ENCODE measurements around the gene SBF2. TPM values are rescaled to one million over a fixed set of nuclear protein-coding genes. Genes with fewer than 3 reads are reported as not detected.

Gene SBF2
- total and polyA plus RNA-seq, 2 of the 13 experiments (the other 11 are each of a cell fraction or from before 2014, with no cell fraction given) = 24.0 to 45.8 TPM

GRCh38 chr11:10326012-10326964 lies 32.3 kb upstream of the SBF2 start (continued):
- peak; percentile 64; the same call in 1 of the 2 replicates for TF ChIP-seq SNAPC4 (CRISPR knock-in tag; IDR thresholded peaks at IDR 0.05)
- no peak for TF ChIP-seq TAF15 (IDR thresholded peaks at IDR 0.05; ENCODE audit: low read depth, low read length, poor library complexity, severe bottlenecking)
- TF ChIP-seq ZNF3 (CRISPR knock-in tag; IDR thresholded peaks at IDR 0.05) = 0 out of 2 replicates have a peak, but pooled peaks have one; percentile 51
- TF ChIP-seq SNAI1 (CRISPR knock-in tag; IDR thresholded peaks at IDR 0.05; ENCODE audit: borderline replicate concordance) = no peak; the same call in 1 of the 2 replicates
- no peak for TF ChIP-seq TCF7L2 (IDR thresholded peaks at IDR 0.05; ENCODE audit: low read depth, low read length)
- 0 out of 2 replicates have a peak, but pooled peaks have one; percentile 48 for TF ChIP-seq NKX3-1 (CRISPR knock-in tag; IDR thresholded peaks at IDR 0.05)
- TF ChIP-seq ZMAT3 (CRISPR knock-in tag; conservative IDR thresholded peaks at IDR 0.05) = 0 out of 2 replicates have a peak, but pooled peaks have one; percentile 39
- peak; percentile 31; the same call in 1 of the 2 replicates for TF ChIP-seq CBFB (CRISPR knock-in tag; IDR thresholded peaks at IDR 0.05)
- TF ChIP-seq E2F5 (CRISPR knock-in tag; conservative IDR thresholded peaks at IDR 0.05) = no peak
- TF ChIP-seq FOXC1 (CRISPR knock-in tag; IDR thresholded peaks at IDR 0.05; ENCODE audit: borderline replicate concordance) = no peak
- peak; percentile 62; the same call in 1 of the 2 replicates for TF ChIP-seq KDM2A (CRISPR knock-in tag; IDR thresholded peaks at IDR 0.05; ENCODE audit: borderline replicate concordance, low read depth)
- TF ChIP-seq ZNF776 (CRISPR knock-in tag; IDR thresholded peaks at IDR 0.05) = no peak
- TF ChIP-seq ZNF788 (CRISPR knock-in tag; IDR thresholded peaks at IDR 0.05; ENCODE audit: borderline replicate concordance) = peak; percentile 92
- 0 out of 2 replicates have a peak, but pooled peaks have one; percentile 38 for TF ChIP-seq SIX1 (CRISPR knock-in tag; IDR thresholded peaks at IDR 0.05; ENCODE audit: borderline replicate concordance)
- no peak for TF ChIP-seq TP53 (CRISPR knock-in tag; conservative IDR thresholded peaks at IDR 0.05)
- TF ChIP-seq ZBTB2 (CRISPR knock-in tag; IDR thresholded peaks at IDR 0.05; ENCODE audit: low read depth) = no peak
- peak; percentile 96 for TF ChIP-seq RXRB (CRISPR knock-in tag; IDR thresholded peaks at IDR 0.05; ENCODE audit: borderline replicate concordance)
- TF ChIP-seq IRF2 (CRISPR knock-in tag; IDR thresholded peaks at IDR 0.05) = peak; percentile 83
- no peak for TF ChIP-seq ZNF749 (CRISPR knock-in tag; IDR thresholded peaks at IDR 0.05; ENCODE audit: borderline replicate concordance)
- TF ChIP-seq SMARCC2 (IDR thresholded peaks at IDR 0.05) = no peak
- no peak for TF ChIP-seq SP4 (CRISPR knock-in tag; IDR thresholded peaks at IDR 0.05)
